Endodermal cell (in vitro differentiated cells): Measurements from ENCODE around the gene KCNIP3. TPM values are rescaled to one million over a fixed set of nuclear protein-coding genes. Genes with fewer than 3 reads are reported as not detected.
"Not testable (repeated sequence)": the region's sequence is repeated elsewhere in the genome, so short reads cannot be mapped to it uniquely, and the experiment has no call there.

Experiments used
- DNase-seq: peaks from one replicate; pipeline ENCODE4 v3.0.0-alpha.2; 2017
- H3K27ac ChIP-seq: 2 replicates; pipeline ENCODE4 v1.5.1; 2013; ENCODE audit warnings: mild to moderate bottlenecking, low read depth, low read length, moderate library complexity
- H3K27me3 ChIP-seq: 2 replicates; pipeline ENCODE4 v1.6.1; 2013; ENCODE audit warnings: mild to moderate bottlenecking, low read length, moderate library complexity; ENCODE audit not compliant: insufficient read depth, control insufficient read depth, poor library complexity, severe bottlenecking
- H3K36me3 ChIP-seq: 2 replicates; pipeline ENCODE4 v1.7.0; 2013; ENCODE audit warnings: mild to moderate bottlenecking, low read length, moderate library complexity; ENCODE audit not compliant: control insufficient read depth, insufficient read depth
- H3K4me1 ChIP-seq: one replicate; pipeline ENCODE4 v1.7.0; 2013; ENCODE audit warnings: low read length; ENCODE audit not compliant: control insufficient read depth, insufficient read depth
- H3K4me3 ChIP-seq: 2 replicates; pipeline ENCODE4 v1.5.1; 2013; ENCODE audit warnings: mild to moderate bottlenecking, low read length, moderate library complexity
- H3K9ac ChIP-seq: 2 replicates; pipeline ENCODE4 v1.6.1; 2013; ENCODE audit warnings: mild to moderate bottlenecking, low read length, moderate library complexity; ENCODE audit not compliant: poor library complexity, severe bottlenecking; ENCODE audit errors: extremely low read depth
- H3K9me3 ChIP-seq: 2 replicates; pipeline ENCODE4 v1.6.1; 2013; ENCODE audit warnings: mild to moderate bottlenecking, low read length, moderate library complexity; ENCODE audit not compliant: control insufficient read depth
- H3K27ac Mint-ChIP-seq: 2 replicates; pipeline ENCODE4 v1.8.0; 2020; ENCODE audit warnings: mixed read lengths
- H3K27me3 Mint-ChIP-seq: 2 replicates; pipeline ENCODE4 v1.8.0; 2021; ENCODE audit warnings: mild to moderate bottlenecking, mixed read lengths; ENCODE audit not compliant: insufficient read depth
- H3K36me3 Mint-ChIP-seq: 2 replicates; pipeline ENCODE4 v1.8.0; 2020; ENCODE audit warnings: low read depth, mixed read lengths
- H3K4me1 Mint-ChIP-seq: 2 replicates; pipeline ENCODE4 v1.8.0; 2020; ENCODE audit warnings: mixed read lengths
- H3K4me3 Mint-ChIP-seq: 2 replicates; pipeline ENCODE4 v1.8.0; 2020; ENCODE audit warnings: mild to moderate bottlenecking, moderate library complexity, mixed read lengths
- H3K9me3 Mint-ChIP-seq: 2 replicates; pipeline ENCODE4 v1.8.0; 2020; ENCODE audit warnings: mild to moderate bottlenecking, mixed read lengths
- WGBS, 2 experiments: methylation state at CpG; one replicate each; pipeline versions ENCODE4 v1.1.5 to v1.1.7; 2013; ENCODE audit warnings: missing lambda C conversion rate in 2 of 2, mixed read lengths in 1 of 2; ENCODE audit not compliant: insufficient coverage in 1 of 2, insufficient read length in 1 of 2; 5-methylcytosine and 5-hydroxymethylcytosine counted together
- total RNA-seq, 2 donors: library from RNA; stranded (reverse); fragmentation: NEBNext Ultra II Directional in 1 of 2; extraction: Animal tissue kit (Norgen Biotek cat#: 25700) in 1 of 2; gene quantifications; 2 replicates in 1 of 2; 3 replicates in 1 of 2; pipeline ENCODE4 v1.2.1, GENCODE V29; 2021
- TF ChIP-seq, protein P1 (sequence below): fragments of 200-600 bp; sonication (generic); conservative IDR thresholded peaks from 2 replicates; pipeline ENCODE4 v1.5.0; 2021; ENCODE audit warnings: antibody characterized with exemption, mild to moderate bottlenecking

KCNIP3 gene
- total RNA-seq, 2 donors from 2014 or later: 0.26 to 1.3 TPM

GRCh38 chr2:95376311-95377215 lies 79.4 kb downstream of the KCNIP3 start:
- Mint-ChIP-seq H3K27ac (no peak overlapping the region), H3K4me1 (no peaks in the 10 kb centered on the region), H3K9me3 (no peaks in the 10 kb centered on the region), H3K27me3 (peaks cover 4% of the 10 kb centered on the region), H3K36me3 (no peaks in the 10 kb centered on the region), H3K4me3 (no peak overlapping the region)
- Histone ChIP-seq H3K36me3 (no peaks in the 10 kb centered on the region), H3K27me3 (no peaks in the 10 kb centered on the region), H3K4me1 (no peaks in the 10 kb centered on the region), H3K9ac (no peak overlapping the region), H3K9me3 (no peaks in the 10 kb centered on the region), H3K27ac (no peak overlapping the region), H3K4me3 (no peak overlapping the region)
- peak; percentile 37 for DNase-seq
- TF ChIP-seq, protein P1, sequence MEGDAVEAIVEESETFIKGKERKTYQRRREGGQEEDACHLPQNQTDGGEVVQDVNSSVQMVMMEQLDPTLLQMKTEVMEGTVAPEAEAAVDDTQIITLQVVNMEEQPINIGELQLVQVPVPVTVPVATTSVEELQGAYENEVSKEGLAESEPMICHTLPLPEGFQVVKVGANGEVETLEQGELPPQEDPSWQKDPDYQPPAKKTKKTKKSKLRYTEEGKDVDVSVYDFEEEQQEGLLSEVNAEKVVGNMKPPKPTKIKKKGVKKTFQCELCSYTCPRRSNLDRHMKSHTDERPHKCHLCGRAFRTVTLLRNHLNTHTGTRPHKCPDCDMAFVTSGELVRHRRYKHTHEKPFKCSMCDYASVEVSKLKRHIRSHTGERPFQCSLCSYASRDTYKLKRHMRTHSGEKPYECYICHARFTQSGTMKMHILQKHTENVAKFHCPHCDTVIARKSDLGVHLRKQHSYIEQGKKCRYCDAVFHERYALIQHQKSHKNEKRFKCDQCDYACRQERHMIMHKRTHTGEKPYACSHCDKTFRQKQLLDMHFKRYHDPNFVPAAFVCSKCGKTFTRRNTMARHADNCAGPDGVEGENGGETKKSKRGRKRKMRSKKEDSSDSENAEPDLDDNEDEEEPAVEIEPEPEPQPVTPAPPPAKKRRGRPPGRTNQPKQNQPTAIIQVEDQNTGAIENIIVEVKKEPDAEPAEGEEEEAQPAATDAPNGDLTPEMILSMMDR: no peak
- WGBS, 2 experiments: 88% methylated on average over 12 to 22 of the region's 22 CpGs

DNA sequence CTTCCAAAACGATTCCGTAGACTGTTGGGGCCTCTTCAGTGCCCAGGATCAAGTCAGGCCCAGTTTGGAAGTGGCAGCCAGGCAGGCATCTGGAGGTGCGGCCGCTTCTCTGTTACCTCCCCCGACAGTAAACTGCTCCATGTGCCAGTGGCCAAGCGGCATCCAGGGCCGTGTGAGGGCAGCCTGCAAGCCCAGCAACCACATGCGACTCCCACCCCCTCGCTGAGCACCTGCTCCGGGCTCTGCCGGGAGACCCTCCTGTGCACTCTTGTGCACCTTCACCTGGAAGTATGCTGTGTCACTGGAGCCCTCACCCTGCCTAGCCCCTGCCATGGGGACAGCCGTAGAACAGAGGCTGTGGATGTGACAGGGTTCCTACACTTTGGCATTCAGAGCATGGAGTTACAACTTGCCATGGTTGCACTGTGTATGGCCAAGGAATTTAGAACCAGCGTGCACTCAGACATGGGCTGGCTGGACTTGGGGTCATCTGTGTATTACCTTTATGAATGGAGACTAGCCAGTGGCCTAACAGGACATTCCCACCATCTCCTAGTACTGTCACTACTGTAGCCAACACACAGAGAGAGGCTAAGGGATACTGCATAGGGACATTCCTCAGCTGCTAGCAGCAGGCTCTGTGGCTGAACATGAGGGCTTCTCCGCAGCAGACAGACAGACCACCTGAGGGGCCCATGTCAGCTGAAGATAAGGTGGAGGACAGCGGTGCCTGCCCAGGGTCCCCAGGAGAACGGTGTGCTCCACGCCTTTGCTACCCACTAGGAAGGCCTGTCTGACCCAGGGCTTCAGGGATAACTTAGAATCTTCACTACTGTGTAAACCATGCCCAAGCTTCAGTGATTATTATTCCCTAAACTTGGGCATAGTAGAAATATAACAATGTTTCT lies 80.3 kb downstream of the KCNIP3 start:
- Mint-ChIP-seq H3K36me3 (no peaks in the 10 kb centered on the region), H3K9me3 (no peaks in the 10 kb centered on the region), H3K4me1 (no peaks in the 10 kb centered on the region), H3K27ac (no peak overlapping the region), H3K27me3 (peaks cover 4% of the 10 kb centered on the region), H3K4me3 (no peak overlapping the region)
- no peak overlapping the region for H3K4me3 ChIP-seq
- DNase-seq: peak; percentile 39
- H3K36me3 ChIP-seq: no peaks in the 10 kb centered on the region
- no peaks in the 10 kb centered on the region for H3K9me3 ChIP-seq
- H3K27me3 ChIP-seq: no peaks in the 10 kb centered on the region
- no peak overlapping the region for H3K27ac ChIP-seq
- 91 to 93% methylated on average over 13 to 17 of the region's 17 CpGs for WGBS, 2 experiments
- H3K9ac ChIP-seq: no peak overlapping the region
- TF ChIP-seq, protein P1: no peak
- H3K4me1 ChIP-seq: no peaks in the 10 kb centered on the region

DNA sequence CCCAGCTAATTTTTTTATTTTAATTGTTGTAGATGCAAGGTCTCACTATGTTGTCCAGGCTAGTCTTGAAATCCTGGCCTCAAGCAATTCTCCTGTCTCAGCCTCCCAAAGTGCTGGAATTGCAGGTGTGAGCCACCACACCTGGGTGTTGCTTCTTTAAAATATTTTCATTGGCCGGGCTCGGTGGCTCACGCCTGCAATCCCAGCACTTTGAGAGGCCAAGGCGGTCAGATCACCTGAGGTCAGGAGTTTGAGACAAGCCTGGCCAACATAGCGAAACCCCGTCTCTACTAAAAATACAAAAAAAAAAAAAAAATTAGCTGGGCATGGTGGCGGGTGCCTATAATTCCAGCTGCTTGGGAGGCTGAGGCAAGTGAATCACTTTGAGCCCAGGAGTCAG lies 81.1 kb downstream of the KCNIP3 start:
- H3K9me3 ChIP-seq, H3K4me3 ChIP-seq, H3K36me3 Mint-ChIP-seq, H3K9me3 Mint-ChIP-seq, H3K27me3 ChIP-seq, H3K27ac Mint-ChIP-seq, H3K4me3 Mint-ChIP-seq, H3K4me1 Mint-ChIP-seq, H3K27ac ChIP-seq, H3K4me1 ChIP-seq, H3K36me3 ChIP-seq, H3K27me3 Mint-ChIP-seq, H3K9ac ChIP-seq: not testable (repeated sequence)
- 94 to 100% methylated on average over 3 to 7 of the region's 7 CpGs for WGBS, 2 experiments
- DNase-seq: peak; percentile 2
